GM12878 (cell line): Measurements from ENCODE around the gene TMEM140. TPM values are rescaled to one million over a fixed set of nuclear protein-coding genes. Genes with fewer than 3 reads are reported as not detected.

ENCODE experiments used
- CBFB ChIP-seq: IDR thresholded peaks from 2 replicates; pipeline ENCODE4 v1.6.1; 2016; ENCODE audit warnings: antibody characterized with exemption, low read depth
- CEBPZ ChIP-seq: fragments of 150-350 bp; IDR thresholded peaks from 2 replicates; pipeline ENCODE4 v1.6.1; 2016; ENCODE audit warnings: low read depth, low read length
- CHD2 ChIP-seq: IDR thresholded peaks from 2 replicates; pipeline ENCODE4 v1.6.1; 2011; ENCODE audit warnings: low read depth, low read length, improper control_type of control experiment, borderline replicate concordance
- CUX1 ChIP-seq: IDR thresholded peaks from 2 replicates; pipeline ENCODE4 v1.6.1; 2012; ENCODE audit warnings: improper control_type of control experiment, low read depth, low read length; ENCODE audit not compliant: insufficient replicate concordance
- EGR1 ChIP-seq, 2 experiments: IDR thresholded peaks; 1 replicate in 1 of 2; 2 replicates in 1 of 2; pipeline ENCODE4 v1.6.1; 2011 to 2012; ENCODE audit warnings: low read depth in 2 of 2, low read length in 2 of 2, borderline replicate concordance in 1 of 2, mild to moderate bottlenecking in 1 of 2, moderate library complexity in 1 of 2
- FOXK2 ChIP-seq: fragments of 450-650 bp; IDR thresholded peaks from 2 replicates; pipeline ENCODE4 v1.6.1; 2017; ENCODE audit warnings: mild to moderate bottlenecking, moderate library complexity
- MEF2A ChIP-seq: IDR thresholded peaks from 2 replicates; pipeline ENCODE4 v1.6.1; 2011; ENCODE audit warnings: low read depth, mild to moderate bottlenecking, low read length, moderate library complexity; ENCODE audit not compliant: insufficient read depth
- PAX8 ChIP-seq: fragments of 450-650 bp; IDR thresholded peaks from 2 replicates; pipeline ENCODE4 v1.6.1; 2017; ENCODE audit warnings: mild to moderate bottlenecking, moderate library complexity
- PML ChIP-seq: IDR thresholded peaks from 2 replicates; pipeline ENCODE4 v1.6.1; 2012; ENCODE audit warnings: low read length, inconsistent platforms
- RAD21 ChIP-seq: IDR thresholded peaks from 2 replicates; pipeline ENCODE4 v1.6.1; 2011; ENCODE audit warnings: mild to moderate bottlenecking, low read depth, low read length, moderate library complexity; ENCODE audit not compliant: insufficient read depth
- RELA ChIP-seq: fragments of 450-650 bp; IDR thresholded peaks from 2 replicates; pipeline ENCODE4 v1.8.0; 2014; ENCODE audit warnings: borderline replicate concordance; ENCODE audit not compliant: partially characterized antibody
- SRF ChIP-seq, 2 experiments: IDR thresholded peaks; 2 replicates each; pipeline ENCODE4 v1.6.1; 2011; ENCODE audit warnings: low read depth in 2 of 2, low read length in 2 of 2, mild to moderate bottlenecking in 1 of 2, moderate library complexity in 1 of 2
- STAT3 ChIP-seq: IDR thresholded peaks from 2 replicates; pipeline ENCODE4 v1.6.1; 2011; ENCODE audit warnings: low read depth, low read length, improper control_type of control experiment
- ZBTB33 ChIP-seq: fragments of 450-650 bp; IDR thresholded peaks from 2 replicates; pipeline ENCODE4 v1.6.1; 2017; ENCODE audit warnings: mild to moderate bottlenecking
- ZNF207 ChIP-seq: fragments of 450-650 bp; IDR thresholded peaks from 2 replicates; pipeline ENCODE4 v1.6.1; 2014; ENCODE audit warnings: antibody characterized with exemption, mild to moderate bottlenecking, borderline replicate concordance
- ZNF274 ChIP-seq: IDR thresholded peaks from one replicate; pipeline ENCODE4 v1.8.0; 2011; ENCODE audit not compliant: insufficient read length, insufficient read depth
- polyA plus RNA-seq, 11 experiments: library from polyadenylated mRNA; depleted of rRNA in 4 of 11; unstranded in 6 of 11; stranded (reverse) in 5 of 11; fragments of >200 nt; fragmentation: Nextera tagmentation in 4 of 11; fragmentation: Illumina TruSeq in 1 of 11; extraction: Ambion mirVana in 4 of 11; extraction: Trizol in 1 of 11; gene quantifications; 1 replicate in 1 of 11; 2 replicates in 10 of 11; pipeline versions ENCODE4 v1.2.1 to v1.2.3, GENCODE V29; 2011 to 2016; ENCODE audit warnings: inconsistent platforms in 2 of 11, missing spikeins in 2 of 11, low read depth in 1 of 11
- total RNA-seq, 4 experiments: library from RNA; depleted of rRNA in 3 of 4; stranded (reverse); fragments of >200 nt in 3 of 4; fragmentation: Illumina TruSeq in 1 of 4; extraction: Trizol in 1 of 4; gene quantifications; 2 replicates each; pipeline versions ENCODE4 v1.2.1 to v1.2.3, GENCODE V29; 2013 to 2021
- TF ChIP-seq, protein P1 (sequence below): fragments of 450-650 bp; IDR thresholded peaks from 2 replicates; pipeline ENCODE4 v1.6.1; 2018; ENCODE audit warnings: borderline replicate concordance, mild to moderate bottlenecking; ENCODE audit not compliant: partially characterized antibody

The TMEM140 gene
- total and polyA plus RNA-seq, 10 of the 15 experiments (the other 5 are each of a cell fraction or from before 2014, with no cell fraction given): 0.85 to 20.7 (median 3.3) TPM

GRCh38 chr7:135186841-135187253, 39.0 kb downstream of the TMEM140 start (continued):
- TF ChIP-seq, protein P1, sequence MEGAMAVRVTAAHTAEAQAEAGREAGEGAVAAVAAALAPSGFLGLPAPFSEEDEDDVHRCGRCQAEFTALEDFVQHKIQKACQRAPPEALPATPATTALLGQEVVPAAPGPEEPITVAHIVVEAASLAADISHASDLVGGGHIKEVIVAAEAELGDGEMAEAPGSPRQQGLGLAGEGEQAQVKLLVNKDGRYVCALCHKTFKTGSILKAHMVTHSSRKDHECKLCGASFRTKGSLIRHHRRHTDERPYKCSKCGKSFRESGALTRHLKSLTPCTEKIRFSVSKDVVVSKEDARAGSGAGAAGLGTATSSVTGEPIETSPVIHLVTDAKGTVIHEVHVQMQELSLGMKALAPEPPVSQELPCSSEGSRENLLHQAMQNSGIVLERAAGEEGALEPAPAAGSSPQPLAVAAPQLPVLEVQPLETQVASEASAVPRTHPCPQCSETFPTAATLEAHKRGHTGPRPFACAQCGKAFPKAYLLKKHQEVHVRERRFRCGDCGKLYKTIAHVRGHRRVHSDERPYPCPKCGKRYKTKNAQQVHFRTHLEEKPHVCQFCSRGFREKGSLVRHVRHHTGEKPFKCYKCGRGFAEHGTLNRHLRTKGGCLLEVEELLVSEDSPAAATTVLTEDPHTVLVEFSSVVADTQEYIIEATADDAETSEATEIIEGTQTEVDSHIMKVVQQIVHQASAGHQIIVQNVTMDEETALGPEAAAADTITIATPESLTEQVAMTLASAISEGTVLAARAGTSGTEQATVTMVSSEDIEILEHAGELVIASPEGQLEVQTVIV: no peak
- TF ChIP-seq FOXK2: no peak
- TF ChIP-seq PML: peak; percentile 50; the same call in 1 of the 2 replicates
- no peak for TF ChIP-seq ZBTB33
- peak; percentile 88 for TF ChIP-seq CBFB
- peak; percentile 87 for TF ChIP-seq CHD2
- no peak for TF ChIP-seq CUX1
- no peak for TF ChIP-seq PAX8
- peak in 1 of 2 experiments; percentile 54; a peak in 1 of 3 replicates for TF ChIP-seq EGR1 (IDR thresholded peaks at IDR 0.05; ENCODE audit: borderline replicate concordance in 1 of 2, low read depth in 2 of 2, low read length in 2 of 2)
- TF ChIP-seq STAT3: 0 out of 2 replicates have a peak, but pooled peaks have one; percentile 13
- TF ChIP-seq CEBPZ: no peak
- TF ChIP-seq ZNF207: peak; percentile 74; the same call in 1 of the 2 replicates
- TF ChIP-seq MEF2A: 0 out of 2 replicates have a peak, but pooled peaks have one; percentile 55
- TF ChIP-seq RAD21: peak; percentile 27; the same call in 1 of the 2 replicates
- TF ChIP-seq RELA: peak; percentile 100
- TF ChIP-seq SRF (IDR thresholded peaks at IDR 0.05; ENCODE audit: low read depth in 2 of 2, low read length in 2 of 2): peak in 1 of 2 experiments; percentile 75; a peak in 1 of 4 replicates
- no peak for TF ChIP-seq ZNF274
